ENCODE measurements around the gene LRP1B.

- no peak for TF ChIP-seq POLR2A (IDR thresholded peaks at IDR 0.05; ENCODE audit: low read depth, low read length)
- TF ChIP-seq TAF1 (IDR thresholded peaks at IDR 0.05; ENCODE audit: borderline replicate concordance, low read depth, low read length) = no peak
These were observed 1027.6 kb downstream of the LRP1B start for GRCh38 chr2:141103216-141103615.
